NCI-H2081 (cell line): ENCODE measurements around the gene BCR.

Experiments
- DNase-seq, 2 experiments: peaks; one replicate each; lab custom pipeline; 2025; lab: John Stamatoyannopoulos, UW

The BCR gene

DNA sequence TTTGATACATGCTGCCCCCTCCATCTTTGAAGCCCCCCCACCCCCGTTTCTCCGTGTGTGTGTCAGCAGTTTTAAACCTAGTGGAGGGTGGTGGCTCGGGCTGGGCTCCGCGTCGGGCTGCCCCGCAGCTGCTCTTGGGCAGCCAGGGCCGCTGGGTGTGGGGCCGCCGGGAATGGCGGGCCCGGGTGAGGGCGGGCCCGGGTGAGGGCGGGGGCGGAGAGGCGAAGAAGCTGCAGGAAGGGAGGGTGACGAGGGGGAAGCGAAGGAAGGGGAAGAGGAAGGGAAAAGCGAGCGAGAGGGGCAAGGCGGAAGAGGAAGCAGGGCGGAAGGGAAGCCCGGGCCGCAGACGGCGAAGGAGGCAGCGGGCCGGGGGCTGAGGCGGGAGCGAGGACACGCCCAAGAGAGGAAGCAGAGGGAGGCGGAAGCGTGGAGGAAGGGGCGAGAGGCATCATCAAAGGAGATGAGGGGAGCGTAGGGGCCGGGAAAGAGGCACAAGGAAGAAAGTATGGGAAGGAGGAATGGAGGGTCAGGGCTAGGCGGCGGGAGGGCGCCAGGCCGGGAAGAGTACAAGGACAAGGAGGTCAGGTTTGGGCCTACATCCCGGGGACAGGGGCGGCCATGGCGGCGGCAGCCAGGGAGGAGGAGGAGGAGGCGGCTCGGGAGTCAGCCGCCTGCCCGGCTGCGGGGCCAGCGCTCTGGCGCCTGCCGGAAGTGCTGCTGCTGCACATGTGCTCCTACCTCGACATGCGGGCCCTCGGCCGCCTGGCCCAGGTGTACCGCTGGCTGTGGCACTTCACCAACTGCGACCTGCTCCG lies 82.4 kb downstream of the BCR start:
- no peak for DNase-seq

DNA sequence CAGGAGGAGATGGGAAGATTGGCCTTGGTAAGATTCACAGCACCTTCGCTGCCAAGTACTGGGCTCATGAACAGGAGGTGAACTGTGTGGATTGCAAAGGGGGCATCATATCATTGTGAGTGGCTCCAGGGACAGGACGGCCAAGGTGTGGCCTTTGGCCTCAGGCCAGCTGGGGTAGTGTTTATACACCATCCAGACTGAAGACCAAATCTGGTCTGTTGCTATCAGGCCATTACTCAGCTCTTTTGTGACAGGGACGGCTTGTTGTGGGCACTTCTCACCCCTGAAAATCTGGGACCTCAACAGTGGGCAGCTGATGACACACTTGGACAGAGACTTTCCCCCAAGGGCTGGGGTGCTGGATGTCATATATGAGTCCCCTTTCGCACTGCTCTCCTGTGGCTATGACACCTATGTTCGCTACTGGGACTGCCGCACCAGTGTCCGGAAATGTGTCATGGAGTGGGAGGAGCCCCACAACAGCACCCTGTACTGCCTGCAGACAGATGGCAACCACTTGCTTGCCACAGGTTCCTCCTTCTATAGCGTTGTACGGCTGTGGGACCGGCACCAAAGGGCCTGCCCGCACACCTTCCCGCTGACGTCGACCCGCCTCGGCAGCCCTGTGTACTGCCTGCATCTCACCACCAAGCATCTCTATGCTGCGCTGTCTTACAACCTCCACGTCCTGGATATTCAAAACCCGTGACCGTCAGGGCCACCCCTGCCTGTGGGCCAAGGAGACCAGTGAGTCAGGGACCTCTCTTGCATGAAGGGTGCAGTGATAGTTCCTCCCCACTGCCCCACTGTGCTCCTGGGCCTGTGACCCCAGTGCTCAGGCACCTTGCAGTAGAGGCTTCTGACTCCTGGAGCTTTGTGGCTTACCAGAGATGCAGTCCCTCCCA lies 83.6 kb downstream of the BCR start:
- no peak for DNase-seq

DNA sequence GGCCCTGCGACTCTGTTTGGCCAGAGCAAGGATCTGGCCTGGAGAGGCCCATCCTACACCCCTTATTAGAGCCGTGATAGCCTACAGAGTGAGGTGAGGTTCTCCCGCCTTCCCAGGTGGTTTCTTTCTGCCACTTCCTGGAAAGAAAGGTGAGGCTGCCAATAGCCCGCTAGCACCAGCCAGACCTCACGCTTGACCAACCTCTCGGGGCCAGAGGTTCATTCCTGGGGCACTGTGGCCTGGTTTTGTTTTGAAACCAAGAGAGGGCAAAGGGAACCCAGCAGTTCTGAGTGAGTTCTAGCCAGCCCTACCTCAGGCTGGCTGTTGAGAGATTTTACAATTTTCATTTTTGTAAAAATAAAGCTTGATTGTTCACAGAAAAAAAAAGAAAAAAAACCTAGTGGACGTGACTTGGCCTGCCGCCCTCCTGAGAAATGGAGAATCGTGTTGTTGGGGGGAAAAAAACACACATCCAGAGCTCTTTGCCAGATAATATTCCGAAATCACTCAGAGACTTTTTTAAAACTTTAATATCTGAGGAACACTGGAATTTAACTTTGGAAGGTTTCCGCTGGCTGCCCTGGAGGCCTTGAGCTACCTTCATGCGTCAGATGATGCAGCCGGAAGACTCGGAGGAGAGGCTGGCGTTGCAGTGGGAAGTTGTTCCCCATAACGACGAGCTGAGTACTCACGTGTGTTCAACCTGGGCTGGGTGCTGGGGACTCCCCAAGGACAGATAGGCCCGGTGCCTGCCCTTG lies 84.5 kb downstream of the BCR start:
- DNase-seq, result no peak

DNA sequence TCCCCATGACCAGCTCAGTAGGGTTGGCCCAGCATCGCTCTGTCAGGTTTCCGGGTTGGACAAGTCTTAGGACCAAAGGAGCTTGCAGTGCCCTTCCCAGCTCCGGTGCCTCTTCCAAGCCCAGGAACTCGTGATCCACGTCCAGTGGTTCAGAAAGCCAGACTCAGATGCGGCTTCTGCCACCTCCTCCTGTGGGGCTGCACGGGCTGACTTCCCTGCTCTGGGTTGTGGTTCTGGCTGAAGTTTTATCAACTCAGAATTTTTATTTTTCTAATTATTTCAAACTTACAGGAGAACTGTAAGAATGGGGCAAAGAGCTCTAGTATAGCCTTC lies 85.0 kb downstream of the BCR start:
- no peak for DNase-seq

DNA sequence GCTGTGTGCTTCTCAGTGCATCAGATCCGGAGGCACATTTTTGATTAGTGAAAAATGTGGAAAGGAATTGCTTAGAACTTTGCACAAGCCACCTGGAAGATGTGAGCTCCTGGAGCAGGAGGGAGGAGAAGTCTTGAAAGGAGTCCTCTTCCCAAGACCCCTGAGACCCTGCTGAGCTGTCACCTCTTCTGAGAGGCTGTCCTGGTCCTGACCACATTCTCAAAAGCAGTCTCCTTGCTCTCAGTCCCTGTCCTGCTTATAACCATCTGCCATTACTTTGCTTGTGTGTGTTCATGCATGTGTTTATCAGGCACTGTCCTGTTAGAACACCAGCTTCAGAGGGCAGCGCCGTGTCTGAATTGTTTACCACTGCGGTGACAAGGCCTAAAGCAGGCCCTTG lies 86.5 kb downstream of the BCR start:
- no peak for DNase-seq

DNA sequence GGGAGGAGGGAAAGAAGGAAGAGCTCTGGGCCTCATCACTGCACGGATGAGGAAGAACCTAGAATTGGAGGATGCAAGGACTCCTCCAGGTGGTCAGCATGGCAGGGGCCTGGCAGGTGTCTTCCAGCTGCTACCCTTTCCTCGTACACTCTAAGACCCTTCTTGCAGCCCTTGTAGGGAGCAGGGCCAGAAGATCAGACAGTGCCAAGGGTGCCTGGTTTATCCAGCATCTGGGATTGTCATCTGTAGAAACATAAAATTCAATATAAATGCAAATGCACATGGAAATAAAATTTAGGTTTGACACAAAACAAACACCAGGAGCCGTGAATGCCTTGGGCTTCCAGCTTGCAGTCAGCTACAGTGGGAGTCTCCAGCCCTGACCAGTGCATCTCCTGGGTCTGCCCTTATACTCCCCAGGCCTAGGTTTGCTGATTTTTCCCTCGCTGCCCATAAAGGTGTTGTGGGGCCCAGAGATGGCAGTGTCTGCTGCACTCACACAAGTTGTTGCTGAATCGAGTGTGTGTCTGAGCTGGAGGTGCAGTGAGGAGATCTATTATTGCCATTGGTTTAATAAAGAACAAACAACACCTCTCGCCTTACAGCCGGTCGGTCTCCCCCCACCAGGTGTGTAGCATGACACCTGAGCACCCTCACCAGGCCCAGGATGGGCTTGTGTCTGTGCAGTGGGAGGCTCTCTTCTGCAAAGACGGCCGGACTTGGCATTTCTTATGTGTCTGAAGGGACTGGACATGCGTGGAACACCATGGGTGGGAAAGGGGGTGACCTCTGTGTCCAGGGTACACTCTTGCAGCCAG lies 87.1 kb downstream of the BCR start:
- no peak for DNase-seq

DNA sequence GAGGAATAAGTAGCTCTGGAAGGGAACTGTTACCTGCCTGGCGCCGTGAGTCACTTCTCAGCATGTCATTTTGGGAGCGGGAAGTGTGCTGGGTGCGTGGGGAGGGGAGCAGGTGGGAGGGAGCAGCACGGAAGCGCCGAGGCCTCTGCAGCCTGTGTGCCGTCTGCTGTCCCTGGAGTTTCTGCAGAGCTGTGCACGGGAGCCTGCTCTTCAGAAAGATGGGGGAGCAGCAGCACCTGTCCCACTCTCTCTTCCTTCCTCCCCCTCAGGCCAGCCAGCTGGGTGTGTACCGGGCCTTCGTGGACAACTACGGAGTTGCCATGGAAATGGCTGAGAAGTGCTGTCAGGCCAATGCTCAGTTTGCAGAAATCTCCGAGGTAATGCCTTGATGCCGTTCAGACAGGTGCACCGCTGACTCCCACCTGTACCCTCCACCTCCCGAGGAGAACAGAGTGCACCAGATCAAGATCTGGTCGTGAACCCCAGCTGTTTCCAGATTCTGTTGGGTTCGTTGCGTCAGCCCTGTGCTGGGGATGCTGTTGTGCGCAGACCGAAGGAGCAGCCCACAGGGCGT lies 87.9 kb downstream of the BCR start:
- DNase-seq, result no peak

DNA sequence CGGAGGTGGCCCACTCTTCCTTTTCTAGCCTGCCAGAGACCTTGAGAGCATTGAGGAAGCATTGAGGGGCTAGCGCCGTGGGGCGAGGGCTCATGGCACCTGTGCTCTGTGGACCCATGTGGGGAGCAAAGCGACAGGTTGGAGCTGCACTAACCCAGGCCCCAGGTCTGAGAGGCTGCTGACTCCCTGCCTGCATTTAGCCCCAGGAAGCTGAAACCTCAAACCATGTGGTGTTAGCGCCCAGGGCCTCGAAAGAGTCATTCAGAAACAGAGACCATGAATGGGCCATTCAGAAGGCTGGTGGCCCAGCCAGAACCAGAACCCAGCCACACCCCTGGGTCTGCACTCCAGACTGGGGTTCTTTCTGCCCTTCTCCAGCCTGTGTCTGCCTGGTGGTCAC lies 88.6 kb downstream of the BCR start:
- DNase-seq, result no peak

DNA sequence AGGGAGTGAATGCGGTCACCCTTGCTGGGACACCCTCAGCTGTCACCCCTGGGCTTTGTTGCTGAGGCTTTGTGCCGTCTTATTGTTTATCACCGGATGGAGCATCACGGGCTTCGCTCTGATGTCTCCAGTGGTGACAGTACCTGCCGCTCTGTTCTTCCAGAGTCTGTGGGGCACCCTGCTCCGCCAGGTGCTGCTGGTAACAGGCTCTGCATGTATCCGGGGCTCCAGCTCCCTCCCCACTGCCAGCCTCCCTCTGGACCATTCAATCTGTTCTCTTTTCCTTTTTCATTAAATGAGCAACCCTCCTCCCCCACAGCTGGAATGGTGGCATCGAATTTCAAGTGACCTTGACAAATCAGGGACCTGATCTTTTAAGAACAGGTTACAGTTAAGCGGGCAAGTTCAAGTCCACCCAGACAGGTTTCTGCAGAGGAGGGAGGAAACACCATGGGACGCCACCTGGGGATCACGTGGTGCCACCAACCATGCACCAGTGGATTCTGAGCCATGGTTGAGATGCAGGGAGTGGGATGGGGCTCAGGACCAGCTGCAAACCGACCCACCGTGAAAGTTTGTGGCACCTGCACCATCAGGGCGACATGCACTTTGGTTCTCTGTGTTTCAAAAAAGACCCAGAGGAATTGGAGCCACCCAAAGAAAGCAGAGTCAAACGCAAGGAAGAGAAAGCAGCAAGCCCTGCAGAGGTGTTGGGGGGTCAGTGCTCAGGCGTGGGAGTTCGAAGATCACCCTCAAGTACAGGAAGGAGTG lies 89.3 kb downstream of the BCR start:
- DNase-seq, result no peak

DNA sequence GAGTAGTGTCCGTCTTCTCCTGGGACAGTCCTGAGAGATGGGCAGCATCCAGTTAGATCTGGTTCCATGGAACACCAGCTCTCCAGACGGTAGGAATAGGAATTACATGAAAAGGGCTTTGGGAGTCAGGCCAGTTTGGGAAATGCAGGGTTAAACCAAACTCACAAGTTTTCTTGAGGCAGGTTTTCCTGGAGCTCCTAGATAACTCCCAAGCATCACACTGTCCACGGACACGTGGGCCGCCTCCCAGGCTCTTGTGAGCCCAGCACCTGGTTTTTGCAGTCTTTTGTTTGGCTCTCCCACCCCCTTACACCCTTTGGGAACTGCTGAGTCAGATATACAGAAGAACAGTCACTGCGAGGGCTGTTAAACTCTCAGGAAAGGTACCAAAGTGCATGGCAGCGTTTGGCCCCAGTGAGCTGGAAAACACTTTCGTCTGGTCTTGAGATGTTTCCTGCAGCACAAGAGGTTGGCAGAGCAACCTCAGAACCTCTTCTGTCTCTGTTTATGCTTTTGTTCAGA lies 90.0 kb downstream of the BCR start:
- no peak for DNase-seq

DNA sequence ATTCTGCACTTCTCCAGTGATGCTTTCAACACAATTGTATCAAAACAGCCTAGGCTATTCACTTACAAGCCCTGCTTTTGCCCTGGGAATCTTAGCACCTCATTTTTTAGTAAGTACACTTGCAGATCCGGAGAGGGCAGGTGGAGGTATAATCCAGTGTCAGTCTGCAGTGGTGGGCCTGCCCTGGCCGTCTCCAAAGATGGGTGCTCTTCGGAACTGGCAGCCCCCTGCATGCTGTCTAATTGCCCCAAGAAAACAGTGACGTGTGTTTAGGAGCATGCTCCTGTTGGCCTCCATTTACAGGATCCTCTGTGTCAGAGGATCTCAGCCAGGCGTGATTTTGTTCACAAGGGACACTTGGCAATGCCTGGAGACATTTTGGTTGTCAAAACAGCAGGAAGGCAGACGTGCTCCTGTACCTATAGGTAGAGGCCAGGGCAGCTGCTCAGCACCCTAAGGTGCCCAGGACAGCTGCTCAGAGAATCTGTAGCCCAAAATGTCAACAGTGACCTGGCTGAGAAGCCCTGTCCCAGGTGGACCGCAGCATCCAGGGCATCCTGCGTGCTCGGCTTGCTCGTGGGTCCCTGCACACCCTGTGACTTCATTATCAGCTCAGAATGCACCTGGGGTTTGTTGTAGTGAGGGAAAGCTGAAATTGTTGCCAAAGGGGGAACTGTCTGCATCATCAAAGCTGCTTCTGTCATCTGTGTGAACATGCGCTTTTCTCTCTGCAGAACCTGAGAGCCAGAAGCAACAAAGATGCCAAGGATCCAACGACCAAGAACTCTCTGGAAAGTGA lies 90.7 kb downstream of the BCR start:
- no peak for DNase-seq

DNA sequence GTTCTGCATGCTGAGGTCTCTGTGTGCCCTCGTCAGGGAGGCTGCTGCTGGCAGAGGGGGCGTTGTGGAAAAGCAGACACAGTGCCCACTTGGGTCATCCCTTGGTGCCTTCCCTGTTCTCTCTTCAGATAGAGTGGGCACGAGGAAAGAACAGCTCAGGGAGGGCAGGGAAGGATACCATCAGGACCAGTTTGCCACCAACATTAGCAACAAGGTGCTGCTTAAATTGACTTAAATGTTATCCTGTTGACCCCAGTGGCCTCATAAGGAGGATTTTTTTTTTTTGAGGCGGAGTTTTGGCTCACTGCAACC lies 91.2 kb downstream of the BCR start:
- DNase-seq, result no peak

DNA sequence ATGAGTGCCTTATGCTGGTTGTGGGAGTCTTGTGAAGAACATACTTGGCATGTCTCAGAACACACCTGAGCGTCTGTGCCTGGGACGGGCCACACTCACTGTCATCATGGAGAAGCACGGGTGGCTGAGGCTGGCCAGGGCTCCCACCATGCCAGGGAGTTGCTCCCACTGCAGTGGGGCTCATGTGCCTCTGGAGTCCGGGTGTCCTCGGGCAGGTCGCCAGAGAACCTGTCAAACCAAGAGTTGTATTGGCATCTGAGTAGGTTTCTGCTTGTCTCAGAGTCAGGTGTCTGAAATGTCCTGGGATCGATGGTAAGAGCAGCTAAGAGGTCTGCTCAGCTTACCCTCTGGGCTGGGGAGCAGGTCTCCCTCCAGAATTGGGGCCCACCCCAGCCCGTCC lies 92.1 kb downstream of the BCR start:
- no peak for DNase-seq

DNA sequence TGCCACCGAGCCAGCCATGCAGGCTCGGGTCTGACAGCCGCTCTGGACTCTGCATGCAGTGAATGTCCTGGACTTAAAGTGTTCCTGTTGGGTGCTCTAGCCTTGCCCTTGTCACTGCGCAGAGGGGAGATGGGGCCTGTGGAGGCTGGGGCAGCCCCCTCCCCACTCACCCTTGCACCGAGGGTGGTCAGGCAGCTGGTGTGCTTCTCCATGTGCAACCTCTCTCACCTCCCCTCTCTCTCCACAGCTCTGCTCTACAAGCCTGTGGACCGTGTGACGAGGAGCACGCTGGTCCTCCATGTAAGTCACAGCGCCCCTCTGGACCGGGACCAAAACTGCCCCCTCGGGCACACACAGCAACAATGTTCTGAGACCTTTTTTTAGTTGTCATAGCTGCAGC lies 92.5 kb downstream of the BCR start:
- no peak for DNase-seq

DNA sequence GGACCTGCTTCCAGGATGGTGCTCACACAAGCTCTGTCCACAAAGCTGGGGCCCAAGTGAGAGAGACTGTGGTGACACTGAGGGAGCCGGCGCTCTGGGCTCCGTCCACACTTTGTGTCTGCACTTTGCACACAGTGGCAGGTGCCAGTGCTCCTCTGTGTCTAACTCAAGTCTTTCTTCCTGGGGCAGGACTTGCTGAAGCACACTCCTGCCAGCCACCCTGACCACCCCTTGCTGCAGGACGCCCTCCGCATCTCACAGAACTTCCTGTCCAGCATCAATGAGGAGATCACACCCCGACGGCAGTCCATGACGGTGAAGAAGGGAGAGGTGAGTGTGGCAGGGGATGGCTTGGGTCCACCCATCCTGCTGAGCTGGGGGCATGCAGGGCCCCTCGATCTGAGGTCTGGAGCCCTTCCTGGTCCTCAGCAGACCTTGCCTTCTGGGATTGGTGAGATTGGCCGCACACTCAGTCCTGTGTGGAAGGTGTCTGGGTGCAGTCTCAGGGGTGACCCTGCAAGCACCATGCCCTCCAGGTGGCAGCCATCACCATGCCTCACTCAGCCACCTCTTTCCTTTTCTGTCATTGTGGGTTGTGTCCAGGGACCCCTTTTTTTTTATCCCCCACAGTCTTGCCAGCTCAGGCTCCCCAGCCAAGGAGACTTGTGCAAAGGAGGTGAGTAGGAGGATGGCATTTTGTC lies 93.3 kb downstream of the BCR start:
- DNase-seq, result no peak

DNA sequence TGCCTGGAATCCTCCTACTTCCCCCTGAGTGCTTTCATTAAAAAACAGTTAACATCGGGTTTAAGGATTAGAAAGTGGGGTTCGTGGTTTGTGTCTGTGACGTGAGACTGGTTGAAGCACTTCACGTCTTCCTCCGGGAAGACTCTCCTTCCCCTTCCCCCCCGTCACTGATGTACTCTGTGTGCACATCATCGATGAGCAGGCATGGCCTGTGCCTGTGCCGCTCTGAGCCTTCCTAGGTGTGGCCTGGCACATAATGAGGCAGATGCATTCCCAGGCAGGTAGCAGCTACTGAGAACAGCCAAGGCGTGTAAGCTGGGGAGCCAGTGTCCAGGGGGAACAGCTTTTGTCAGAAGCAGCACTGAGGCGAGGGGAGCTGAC lies 93.8 kb downstream of the BCR start:
- no peak for DNase-seq

DNA sequence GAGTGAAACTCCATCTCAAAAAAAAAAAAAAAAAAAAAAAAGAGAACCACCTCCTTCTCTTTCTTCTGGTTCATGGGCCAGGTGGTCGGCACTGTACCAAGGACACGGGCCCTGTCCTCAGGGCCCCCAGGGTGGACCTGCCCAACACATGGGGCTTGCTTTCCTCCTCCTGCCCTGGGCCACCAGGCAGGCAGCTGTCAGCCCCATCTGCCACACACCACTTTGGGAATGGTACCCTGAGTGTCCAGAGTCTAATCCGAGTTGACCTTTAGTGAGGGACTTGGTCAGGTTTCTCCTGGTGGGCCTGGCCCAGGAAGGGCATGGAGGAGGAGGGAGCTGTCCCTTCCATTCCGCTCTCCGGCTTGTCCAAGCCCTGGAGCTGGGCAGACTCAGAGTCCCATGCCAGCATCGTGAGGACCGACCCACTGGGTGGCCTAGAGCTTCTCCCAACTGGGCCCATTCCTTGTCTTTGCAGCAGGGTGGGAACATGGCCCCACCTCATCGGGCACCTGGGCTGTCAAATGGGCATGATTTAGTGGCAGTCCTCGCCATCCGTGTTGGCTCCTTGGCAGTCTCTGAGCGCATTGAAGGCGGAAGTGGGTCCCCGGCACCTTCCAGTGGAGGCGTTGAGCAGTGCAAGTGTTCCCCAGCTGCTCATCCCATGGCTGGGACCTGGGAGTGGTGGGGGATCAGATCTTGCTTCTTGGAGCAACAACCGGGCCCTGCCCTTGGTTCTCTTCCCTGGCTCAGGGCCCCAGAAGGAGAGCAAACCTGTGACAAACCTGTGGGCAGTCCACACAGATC lies 94.8 kb downstream of the BCR start:
- DNase-seq, result no peak

DNA sequence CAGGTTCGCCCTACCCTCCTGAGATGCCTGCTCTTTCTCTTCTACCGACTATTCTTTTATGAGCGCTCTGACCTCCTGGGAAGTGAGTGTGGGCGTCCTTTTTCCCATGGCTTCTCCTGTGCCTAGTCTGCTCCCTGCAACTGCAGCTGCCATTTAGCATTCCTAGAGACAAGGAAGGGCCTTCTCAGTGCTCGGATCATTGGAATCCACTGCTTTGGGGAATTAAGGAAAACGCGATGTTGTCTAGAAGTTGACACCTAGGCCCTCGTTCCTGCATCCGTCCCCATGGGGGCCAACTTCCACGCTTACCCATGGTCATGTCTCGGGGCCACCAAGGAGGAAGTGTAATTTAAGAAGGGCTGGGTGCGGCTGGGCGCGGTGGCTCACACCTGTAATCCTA lies 95.4 kb downstream of the BCR start:
- DNase-seq, result no peak
